Fibroblast of lung (primary cell): ENCODE measurements around the gene ARHGEF16. TPM values are rescaled to one million over a fixed set of nuclear protein-coding genes. Genes with fewer than 3 reads are reported as not detected.

Experiments used
- DNase-seq, 2 donors: peaks; one replicate each; pipeline versions ENCODE4 v3.0.0 to v3.0.0-alpha.2; 2010; ENCODE audit warnings: low read depth in 2 of 2
- H2AFZ ChIP-seq: 2 replicates; pipeline ENCODE4 v1.5.1; 2012; ENCODE audit warnings: low read length, control low read depth, inconsistent platforms
- H3K27ac ChIP-seq: 2 replicates; pipeline ENCODE4 v1.5.1; 2011; ENCODE audit warnings: low read length, control low read depth; ENCODE audit not compliant: insufficient read depth
- H3K27me3 ChIP-seq: 2 replicates; pipeline ENCODE4 v1.5.1; 2011; ENCODE audit warnings: mild to moderate bottlenecking, low read length; ENCODE audit not compliant: control insufficient read depth, insufficient read depth
- H3K36me3 ChIP-seq: 2 replicates; pipeline ENCODE4 v1.5.1; 2011; ENCODE audit warnings: low read length; ENCODE audit not compliant: control insufficient read depth, insufficient read depth
- H3K4me1 ChIP-seq: 2 replicates; pipeline ENCODE4 v1.5.1; 2011; ENCODE audit warnings: low read length; ENCODE audit not compliant: control insufficient read depth, insufficient read depth; ENCODE audit errors: extremely low read depth
- H3K4me2 ChIP-seq: 2 replicates; pipeline ENCODE4 v1.5.1; 2011; ENCODE audit warnings: low read length, control low read depth; ENCODE audit not compliant: insufficient read depth; ENCODE audit errors: extremely low read depth
- H3K4me3 ChIP-seq, 4 experiments: fragments of 200-600 bp in 1 of 4; sonication (generic) in 1 of 4; replicated peaks in 1 of 4; 2 replicates each; pipeline ENCODE4 v1.5.1; 2011 to 2016; ENCODE audit warnings: low read length in 4 of 4, low read depth in 3 of 4, mild to moderate bottlenecking in 3 of 4, control low read depth in 2 of 4, inconsistent platforms in 1 of 4, mixed read lengths in 1 of 4; ENCODE audit not compliant: insufficient read depth in 1 of 4; ENCODE audit errors: control extremely low read depth in 1 of 4
- H3K79me2 ChIP-seq: 2 replicates; pipeline ENCODE4 v1.5.1; 2012; ENCODE audit warnings: mild to moderate bottlenecking, low read length, inconsistent platforms; ENCODE audit not compliant: control insufficient read depth, insufficient read depth
- H3K9ac ChIP-seq: 2 replicates; pipeline ENCODE4 v1.5.1; 2011; ENCODE audit warnings: mild to moderate bottlenecking, low read length, control low read depth; ENCODE audit not compliant: insufficient read depth
- H3K9me3 ChIP-seq: 2 replicates; pipeline ENCODE4 v1.5.1; 2012; ENCODE audit warnings: low read depth, low read length; ENCODE audit not compliant: control insufficient read depth, insufficient read depth
- H4K20me1 ChIP-seq: 2 replicates; pipeline ENCODE4 v1.5.1; 2011; ENCODE audit warnings: low read length; ENCODE audit not compliant: control insufficient read depth, insufficient read depth; ENCODE audit errors: extremely low read depth
- EZH2 ChIP-seq: IDR thresholded peaks from 2 replicates; pipeline ENCODE4 v1.5.1; 2012; ENCODE audit warnings: low read length, control low read depth, mild to moderate bottlenecking; ENCODE audit errors: missing control alignments
- polyA plus RNA-seq, 2 donors: library from polyadenylated mRNA; depleted of rRNA in 1 of 2; stranded (reverse) in 1 of 2; unstranded in 1 of 2; fragments of >200 nt; gene quantifications; 2 replicates each; pipeline ENCODE4 v1.2.1, GENCODE V29; 2011 to 2012; ENCODE audit warnings: missing spikeins in 1 of 2
- total RNA-seq: library from RNA; depleted of rRNA; stranded (reverse); fragments of >200 nt; gene quantifications from 2 replicates; pipeline ENCODE4 v1.2.1, GENCODE V29; 2014
- TF ChIP-seq, protein P1 (sequence below), 2 donors: IDR thresholded peaks in 1 of 2; conservative IDR thresholded peaks in 1 of 2; 1 replicate in 1 of 2; 2 replicates in 1 of 2; pipeline ENCODE4 v1.5.1; 2011 to 2012; ENCODE audit warnings: low read length in 2 of 2, control low read depth in 1 of 2, inconsistent platforms in 1 of 2, low read depth in 1 of 2, mild to moderate bottlenecking in 1 of 2

The ARHGEF16 gene
- total and polyA plus RNA-seq, 2 donors (not counting 1 experiment from before 2014, with no cell fraction given) = 0.02 to 0.17 TPM

GRCh38 chr1:3466366-3467075, 12.1 kb downstream of the ARHGEF16 start:
- Histone ChIP-seq H3K4me3 (no peak overlapping the region), H3K4me1 (no peaks in the 10 kb centered on the region), H3K4me2 (no peak overlapping the region), H3K27me3 (no peaks in the 10 kb centered on the region), H3K79me2 (no peaks in the 10 kb centered on the region), H3K9me3 (no peaks in the 10 kb centered on the region), H3K36me3 (no peaks in the 10 kb centered on the region), H3K9ac (no peak overlapping the region), H2AFZ (no peak overlapping the region), H4K20me1 (no peaks in the 10 kb centered on the region), H3K27ac (no peak overlapping the region)
- TF ChIP-seq EZH2 = no peak
- TF ChIP-seq, protein P1, sequence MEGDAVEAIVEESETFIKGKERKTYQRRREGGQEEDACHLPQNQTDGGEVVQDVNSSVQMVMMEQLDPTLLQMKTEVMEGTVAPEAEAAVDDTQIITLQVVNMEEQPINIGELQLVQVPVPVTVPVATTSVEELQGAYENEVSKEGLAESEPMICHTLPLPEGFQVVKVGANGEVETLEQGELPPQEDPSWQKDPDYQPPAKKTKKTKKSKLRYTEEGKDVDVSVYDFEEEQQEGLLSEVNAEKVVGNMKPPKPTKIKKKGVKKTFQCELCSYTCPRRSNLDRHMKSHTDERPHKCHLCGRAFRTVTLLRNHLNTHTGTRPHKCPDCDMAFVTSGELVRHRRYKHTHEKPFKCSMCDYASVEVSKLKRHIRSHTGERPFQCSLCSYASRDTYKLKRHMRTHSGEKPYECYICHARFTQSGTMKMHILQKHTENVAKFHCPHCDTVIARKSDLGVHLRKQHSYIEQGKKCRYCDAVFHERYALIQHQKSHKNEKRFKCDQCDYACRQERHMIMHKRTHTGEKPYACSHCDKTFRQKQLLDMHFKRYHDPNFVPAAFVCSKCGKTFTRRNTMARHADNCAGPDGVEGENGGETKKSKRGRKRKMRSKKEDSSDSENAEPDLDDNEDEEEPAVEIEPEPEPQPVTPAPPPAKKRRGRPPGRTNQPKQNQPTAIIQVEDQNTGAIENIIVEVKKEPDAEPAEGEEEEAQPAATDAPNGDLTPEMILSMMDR (conservative IDR thresholded peaks at IDR 0.05 in 1 of 2, IDR thresholded peaks at IDR 0.05 in 1 of 2; ENCODE audit: low read depth in 1 of 2, low read length in 2 of 2) = no peak
- DNase-seq = no peak

DNA sequence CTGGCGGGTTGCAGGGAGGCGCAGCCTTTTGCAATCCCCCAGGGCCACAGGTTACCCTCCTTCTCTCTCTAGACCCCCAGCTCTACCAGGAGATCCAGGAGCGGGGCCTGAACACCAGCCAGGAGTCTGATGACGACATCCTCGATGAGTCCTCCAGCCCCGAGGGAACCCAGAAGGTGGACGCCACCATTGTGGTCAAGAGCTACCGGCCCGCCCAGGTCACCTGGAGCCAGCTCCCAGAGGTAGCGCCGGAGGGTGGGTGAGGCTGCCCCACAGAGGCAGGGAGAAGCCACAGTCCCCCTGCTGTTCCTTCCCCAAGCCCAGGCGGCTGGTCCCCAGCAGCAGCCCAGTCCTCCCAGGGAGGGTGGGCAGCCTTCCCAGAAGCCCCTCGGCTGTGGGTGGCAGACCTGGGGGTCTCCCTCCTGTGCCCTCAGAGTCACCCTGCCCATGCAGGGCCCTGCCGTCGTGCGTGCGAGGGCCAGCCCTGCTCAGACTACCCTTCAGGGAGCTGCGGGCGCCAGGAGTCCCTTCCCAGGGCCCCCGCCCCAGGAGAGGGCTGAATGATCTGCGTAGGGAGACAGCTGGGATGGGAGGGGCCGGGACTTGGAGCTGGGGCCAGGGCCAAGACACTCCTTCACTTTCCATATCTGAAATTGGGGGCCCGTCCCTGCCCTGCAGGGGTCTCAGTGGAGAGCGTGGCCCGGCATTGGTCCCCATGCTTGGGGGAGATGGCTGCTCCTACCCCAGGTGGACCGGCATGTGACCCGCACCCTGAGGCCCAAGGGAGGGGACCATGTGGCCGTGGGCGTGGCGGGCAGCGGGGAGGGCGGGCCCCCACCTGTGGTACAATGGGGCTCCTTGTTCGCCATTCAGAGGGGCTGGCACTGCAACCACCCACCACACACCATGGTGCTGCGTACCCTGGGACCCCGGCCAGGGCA, 12.9 kb downstream of the ARHGEF16 start:
- Histone ChIP-seq H2AFZ (no peak overlapping the region), H3K27ac (no peak overlapping the region), H3K36me3 (no peaks in the 10 kb centered on the region), H3K9me3 (no peaks in the 10 kb centered on the region), H3K9ac (no peak overlapping the region), H3K4me2 (no peak overlapping the region), H3K79me2 (no peaks in the 10 kb centered on the region), H3K4me1 (no peaks in the 10 kb centered on the region), H4K20me1 (no peaks in the 10 kb centered on the region), H3K4me3 (no peak overlapping the region), H3K27me3 (no peaks in the 10 kb centered on the region)
- TF ChIP-seq, protein P1 (conservative IDR thresholded peaks at IDR 0.05 in 1 of 2, IDR thresholded peaks at IDR 0.05 in 1 of 2; ENCODE audit: low read depth in 1 of 2, low read length in 2 of 2) = no peak
- no peak for TF ChIP-seq EZH2
- no peak for DNase-seq
